GM12878 (cell line): Measurements from ENCODE around the gene RANBP3. TPM values are rescaled to one million over a fixed set of nuclear protein-coding genes. Genes with fewer than 3 reads are reported as not detected.

Source experiments
- ATAC-seq: fragments of 200-7000 bp; cut with Tn5 transposase; 3 replicates; pipeline ENCODE4 v1.9.1; 2020; ENCODE audit warnings: mild to moderate bottlenecking, moderate library complexity
- BruUV-seq: library from RNA; stranded (reverse); fragments of 400-500 nt; replicated peaks from 2 replicates; lab custom pipeline; 2021; lab: Mats Ljungman, UMichigan
- CTCF ChIA-PET: fragments of 300-600 bp; sonication (Branson Sonifier 250); formaldehyde crosslinking; extraction: SDS; loops from one replicate; lab custom pipeline; 2021; ENCODE audit warnings: inconsistent platforms; lab: Yijun Ruan, JAX
- POLR2A ChIA-PET: fragments of 350-600 bp; formaldehyde crosslinking; extraction: SDS; loops from one replicate; lab custom pipeline; 2021; ENCODE audit warnings: inconsistent platforms; lab: Charles Lee
- RAD21 ChIA-PET: fragments of 300-600 bp; sonication (Branson Sonifier 250); formaldehyde crosslinking; loops from one replicate; lab custom pipeline; 2023; ENCODE audit warnings: antibody characterized with exemption; ENCODE audit not compliant: unreplicated experiment; lab: Charles Lee
- SMC1A ChIA-PET: fragments of 300-600 bp; sonication (Branson Sonifier 250); formaldehyde crosslinking; loops from one replicate; lab custom pipeline; 2023; ENCODE audit not compliant: unreplicated experiment, uncharacterized antibody; lab: Charles Lee
- DNase-seq: peaks from one replicate; pipeline ENCODE4 v3.0.0-alpha.2; 2011; ENCODE audit warnings: low read depth, low spot score
- FAIRE-seq: peaks from 3 replicates; lab custom pipeline; 2011; peaks lifted over from hg19 to GRCh38; lab: Jason Lieb, UNC
- H2AFZ ChIP-seq: 2 replicates; pipeline ENCODE4 v1.6.0; 2011; ENCODE audit warnings: low read depth, low read length, control low read depth; ENCODE audit not compliant: control insufficient read depth
- H3K27ac ChIP-seq: 2 replicates; pipeline ENCODE4 v1.5.1; 2011; ENCODE audit warnings: control low read depth; ENCODE audit not compliant: control insufficient read depth, insufficient read depth
- H3K27me3 ChIP-seq, 2 experiments: replicated peaks in 1 of 2; 2 replicates each; pipeline versions ENCODE4 v1.6.0 to v1.6.1; 2011; ENCODE audit warnings: low read length in 1 of 2; ENCODE audit not compliant: control insufficient read depth in 2 of 2, insufficient read depth in 2 of 2
- H3K36me3 ChIP-seq, 2 experiments: 2 replicates each; pipeline ENCODE4 v1.5.1; 2011; ENCODE audit warnings: low read length in 1 of 2; ENCODE audit not compliant: control insufficient read depth in 2 of 2, insufficient read depth in 2 of 2
- H3K4me1 ChIP-seq: 2 replicates; pipeline ENCODE4 v1.6.1; 2011; ENCODE audit warnings: mild to moderate bottlenecking, low read length, moderate library complexity, mixed read lengths; ENCODE audit not compliant: control insufficient read depth, insufficient read depth
- H3K4me2 ChIP-seq: 2 replicates; pipeline ENCODE4 v1.6.0; 2011; ENCODE audit warnings: control low read depth; ENCODE audit not compliant: control insufficient read depth, insufficient read depth
- H3K4me3 ChIP-seq: fragments of 200-600 bp; sonication (generic); 2 replicates; pipeline ENCODE4 v1.5.1; 2016
- H3K79me2 ChIP-seq: 2 replicates; pipeline ENCODE4 v1.6.0; 2011; ENCODE audit warnings: low read length; ENCODE audit not compliant: control insufficient read depth, insufficient read depth
- H3K9ac ChIP-seq: 2 replicates; pipeline ENCODE4 v1.8.0; 2011; ENCODE audit warnings: low read length, control low read depth, mixed read lengths; ENCODE audit not compliant: control insufficient read depth, insufficient read depth
- H3K9me3 ChIP-seq: replicated peaks from 3 replicates; pipeline ENCODE4 v1.5.1; 2011; ENCODE audit warnings: mild to moderate bottlenecking, low read length; ENCODE audit not compliant: control insufficient read depth, insufficient read depth
- H4K20me1 ChIP-seq: 2 replicates; pipeline ENCODE4 v1.6.0; 2011; ENCODE audit not compliant: control insufficient read depth, insufficient read depth
- ESRRA ChIP-seq: IDR thresholded peaks from 2 replicates; pipeline ENCODE4 v1.6.1; 2012; ENCODE audit warnings: mild to moderate bottlenecking, low read length, improper control_type of control experiment
- NBN ChIP-seq: fragments of 450-650 bp; IDR thresholded peaks from 2 replicates; pipeline ENCODE4 v1.6.1; 2016
- NFYA ChIP-seq: IDR thresholded peaks from 2 replicates; pipeline ENCODE4 v1.6.1; 2011; ENCODE audit warnings: low read depth, mild to moderate bottlenecking, low read length, improper control_type of control experiment, borderline replicate concordance
- PAX5 ChIP-seq: IDR thresholded peaks from 2 replicates; pipeline ENCODE4 v1.6.1; 2011; ENCODE audit warnings: low read depth, low read length, borderline replicate concordance
- STAT1 ChIP-seq: fragments of 450-650 bp; conservative IDR thresholded peaks from 2 replicates; pipeline ENCODE4 v1.6.1; 2014; ENCODE audit warnings: antibody characterized with exemption, mild to moderate bottlenecking
- ZSCAN29 ChIP-seq: fragments of 450-650 bp; IDR thresholded peaks from 2 replicates; pipeline ENCODE4 v1.6.1; 2017; ENCODE audit warnings: mild to moderate bottlenecking, moderate library complexity
- WGBS: methylation state at CpG from one replicate; pipeline ENCODE4 v1.1.6; 2016; ENCODE audit warnings: low lambda C conversion rate; ENCODE audit not compliant: insufficient replicate concordance, insufficient coverage; ENCODE audit errors: missing lambda C conversion rate; 5-methylcytosine and 5-hydroxymethylcytosine counted together
- in situ Hi-C: fragments of 300-500 bp; cut with MboI; formaldehyde crosslinking; loops from 9 replicates; pipeline ENCODE4 v1.14.3; 2018; ENCODE audit warnings: mixed read lengths
- intact Hi-C: fragments of 100-400 bp; cut with micrococcal nuclease; formaldehyde crosslinking; loops from one replicate; pipeline ENCODE4 v1.14.2; 2022; ENCODE audit not compliant: unreplicated experiment
- polyA plus RNA-seq, 11 experiments: library from polyadenylated mRNA; depleted of rRNA in 4 of 11; unstranded in 6 of 11; stranded (reverse) in 5 of 11; fragments of >200 nt; fragmentation: Nextera tagmentation in 4 of 11; fragmentation: Illumina TruSeq in 1 of 11; extraction: Ambion mirVana in 4 of 11; extraction: Trizol in 1 of 11; gene quantifications; 1 replicate in 1 of 11; 2 replicates in 10 of 11; pipeline versions ENCODE4 v1.2.1 to v1.2.3, GENCODE V29; 2011 to 2016; ENCODE audit warnings: inconsistent platforms in 2 of 11, missing spikeins in 2 of 11, low read depth in 1 of 11
- total RNA-seq, 4 experiments: library from RNA; depleted of rRNA in 3 of 4; stranded (reverse); fragments of >200 nt in 3 of 4; fragmentation: Illumina TruSeq in 1 of 4; extraction: Trizol in 1 of 4; gene quantifications; 2 replicates each; pipeline versions ENCODE4 v1.2.1 to v1.2.3, GENCODE V29; 2013 to 2021
- TF ChIP-seq, protein P1 (sequence below): fragments of 450-650 bp; IDR thresholded peaks from 2 replicates; pipeline ENCODE4 v1.6.1; 2016; ENCODE audit warnings: mild to moderate bottlenecking, moderate library complexity, borderline replicate concordance
- TF ChIP-seq, protein P2 (sequence below): IDR thresholded peaks from 2 replicates; pipeline ENCODE4 v1.6.1; 2011; ENCODE audit warnings: mild to moderate bottlenecking, low read depth, low read length, moderate library complexity; ENCODE audit not compliant: insufficient replicate concordance
- TF ChIP-seq, protein P3 (sequence below): fragments of 450-650 bp; IDR thresholded peaks from 2 replicates; pipeline ENCODE4 v1.6.1; 2018; ENCODE audit warnings: borderline replicate concordance, mild to moderate bottlenecking; ENCODE audit not compliant: partially characterized antibody
- TF ChIP-seq, protein P4 (sequence below): fragments of 450-650 bp; IDR thresholded peaks from 2 replicates; pipeline ENCODE4 v1.6.1; 2018; ENCODE audit warnings: mild to moderate bottlenecking, low read depth, moderate library complexity; ENCODE audit not compliant: partially characterized antibody

Gene RANBP3
- total and polyA plus RNA-seq, 10 of the 15 experiments (the other 5 are each of a cell fraction or from before 2014, with no cell fraction given), result 1.1 to 81.6 (median 60.0) TPM

DNA sequence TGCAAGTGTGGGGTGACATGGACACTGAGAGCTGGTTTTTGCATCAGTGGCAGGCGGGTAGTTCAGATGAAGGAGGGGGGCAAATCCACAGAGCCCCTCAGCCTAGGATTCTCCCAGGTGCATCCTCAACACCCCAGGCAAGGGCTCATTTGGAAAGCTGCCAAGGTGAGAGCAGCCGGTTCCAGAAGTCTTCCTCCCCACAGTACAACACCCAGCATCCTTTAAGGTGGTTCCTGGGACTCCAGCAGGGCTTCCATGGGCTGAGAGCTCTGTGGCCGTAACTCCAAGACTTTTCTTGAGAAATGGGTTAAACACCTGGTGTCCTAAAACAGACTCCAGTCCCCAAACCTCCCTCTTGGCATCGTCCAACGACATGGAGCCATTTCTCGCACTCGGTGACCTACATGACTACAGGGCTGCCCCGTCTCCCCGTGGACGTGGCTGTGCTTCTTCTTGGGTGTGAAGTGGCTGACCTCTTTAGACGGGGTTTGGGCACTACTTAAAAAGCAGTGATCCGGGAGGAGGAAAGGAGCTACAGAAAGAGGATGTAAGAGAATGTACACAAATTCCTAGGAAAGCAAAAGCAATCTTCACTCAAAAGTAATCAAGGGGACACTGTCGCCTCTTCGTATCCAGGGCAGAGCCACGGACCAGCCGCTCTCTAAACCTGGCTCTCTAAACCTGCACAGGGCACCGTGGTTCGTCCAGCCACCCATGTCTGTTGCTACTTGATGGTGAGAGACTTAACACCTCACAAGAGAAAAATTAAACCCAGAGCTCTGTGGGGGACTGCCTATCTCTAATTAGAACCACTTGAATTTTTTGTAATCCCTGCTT lies 25.5 kb downstream of the RANBP3 start:
- Histone ChIP-seq H4K20me1 (no peaks in the 10 kb centered on the region; the same call in none of the 2 replicates), H3K4me2 (peak overlapping the region; percentile 47), H3K4me3 (no peak overlapping the region), H3K9ac (no peak overlapping the region), H3K36me3 (peaks cover 6 to 18% of the 10 kb centered on the region in 2 experiments; a peak in 3 of 4 replicates), H3K27me3 (no peaks in the 10 kb centered on the region), H3K27ac (peak overlapping the region; percentile 50), H3K4me1 (peaks cover 22% of the 10 kb centered on the region), H3K9me3 (no peaks in the 10 kb centered on the region), H3K79me2 (peaks cover 53% of the 10 kb centered on the region), H2AFZ (no peak overlapping the region)
- POLR2A ChIA-PET, result interaction anchor here (1.1 kb wide), 1 partner anchor 16 kb away, joined by 4 read pairs; no protein-coding TSS in a partner anchor
- in situ Hi-C loops, result no loop called here
- CTCF ChIA-PET, result interaction anchor here (0.8 to 4.0 kb wide), 7 partner anchors 15 to 173 kb away, joined by 3 to 16 read pairs (median 4); no protein-coding TSS in a partner anchor
- FAIRE-seq, result no peak
- BruUV-seq, result no TSS peak
- SMC1A ChIA-PET, result interaction anchor here (0.8 kb wide), 1 partner anchor 980 kb away, joined by 3 read pairs; no protein-coding TSS in a partner anchor
- TF ChIP-seq PAX5 (no peak), ESRRA (no peak), NBN (no peak), STAT1 (no peak), NFYA (no peak), ZSCAN29 (no peak)
- TF ChIP-seq, protein P1, sequence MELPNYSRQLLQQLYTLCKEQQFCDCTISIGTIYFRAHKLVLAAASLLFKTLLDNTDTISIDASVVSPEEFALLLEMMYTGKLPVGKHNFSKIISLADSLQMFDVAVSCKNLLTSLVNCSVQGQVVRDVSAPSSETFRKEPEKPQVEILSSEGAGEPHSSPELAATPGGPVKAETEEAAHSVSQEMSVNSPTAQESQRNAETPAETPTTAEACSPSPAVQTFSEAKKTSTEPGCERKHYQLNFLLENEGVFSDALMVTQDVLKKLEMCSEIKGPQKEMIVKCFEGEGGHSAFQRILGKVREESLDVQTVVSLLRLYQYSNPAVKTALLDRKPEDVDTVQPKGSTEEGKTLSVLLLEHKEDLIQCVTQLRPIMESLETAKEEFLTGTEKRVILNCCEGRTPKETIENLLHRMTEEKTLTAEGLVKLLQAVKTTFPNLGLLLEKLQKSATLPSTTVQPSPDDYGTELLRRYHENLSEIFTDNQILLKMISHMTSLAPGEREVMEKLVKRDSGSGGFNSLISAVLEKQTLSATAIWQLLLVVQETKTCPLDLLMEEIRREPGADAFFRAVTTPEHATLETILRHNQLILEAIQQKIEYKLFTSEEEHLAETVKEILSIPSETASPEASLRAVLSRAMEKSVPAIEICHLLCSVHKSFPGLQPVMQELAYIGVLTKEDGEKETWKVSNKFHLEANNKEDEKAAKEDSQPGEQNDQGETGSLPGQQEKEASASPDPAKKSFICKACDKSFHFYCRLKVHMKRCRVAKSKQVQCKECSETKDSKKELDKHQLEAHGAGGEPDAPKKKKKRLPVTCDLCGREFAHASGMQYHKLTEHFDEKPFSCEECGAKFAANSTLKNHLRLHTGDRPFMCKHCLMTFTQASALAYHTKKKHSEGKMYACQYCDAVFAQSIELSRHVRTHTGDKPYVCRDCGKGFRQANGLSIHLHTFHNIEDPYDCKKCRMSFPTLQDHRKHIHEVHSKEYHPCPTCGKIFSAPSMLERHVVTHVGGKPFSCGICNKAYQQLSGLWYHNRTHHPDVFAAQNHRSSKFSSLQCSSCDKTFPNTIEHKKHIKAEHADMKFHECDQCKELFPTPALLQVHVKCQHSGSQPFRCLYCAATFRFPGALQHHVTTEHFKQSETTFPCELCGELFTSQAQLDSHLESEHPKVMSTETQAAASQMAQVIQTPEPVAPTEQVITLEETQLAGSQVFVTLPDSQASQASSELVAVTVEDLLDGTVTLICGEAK, result no peak
- TF ChIP-seq, protein P2, sequence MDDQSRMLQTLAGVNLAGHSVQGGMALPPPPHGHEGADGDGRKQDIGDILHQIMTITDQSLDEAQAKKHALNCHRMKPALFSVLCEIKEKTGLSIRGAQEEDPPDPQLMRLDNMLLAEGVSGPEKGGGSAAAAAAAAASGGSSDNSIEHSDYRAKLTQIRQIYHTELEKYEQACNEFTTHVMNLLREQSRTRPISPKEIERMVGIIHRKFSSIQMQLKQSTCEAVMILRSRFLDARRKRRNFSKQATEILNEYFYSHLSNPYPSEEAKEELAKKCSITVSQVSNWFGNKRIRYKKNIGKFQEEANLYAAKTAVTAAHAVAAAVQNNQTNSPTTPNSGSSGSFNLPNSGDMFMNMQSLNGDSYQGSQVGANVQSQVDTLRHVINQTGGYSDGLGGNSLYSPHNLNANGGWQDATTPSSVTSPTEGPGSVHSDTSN, result no peak
- TF ChIP-seq, protein P3, sequence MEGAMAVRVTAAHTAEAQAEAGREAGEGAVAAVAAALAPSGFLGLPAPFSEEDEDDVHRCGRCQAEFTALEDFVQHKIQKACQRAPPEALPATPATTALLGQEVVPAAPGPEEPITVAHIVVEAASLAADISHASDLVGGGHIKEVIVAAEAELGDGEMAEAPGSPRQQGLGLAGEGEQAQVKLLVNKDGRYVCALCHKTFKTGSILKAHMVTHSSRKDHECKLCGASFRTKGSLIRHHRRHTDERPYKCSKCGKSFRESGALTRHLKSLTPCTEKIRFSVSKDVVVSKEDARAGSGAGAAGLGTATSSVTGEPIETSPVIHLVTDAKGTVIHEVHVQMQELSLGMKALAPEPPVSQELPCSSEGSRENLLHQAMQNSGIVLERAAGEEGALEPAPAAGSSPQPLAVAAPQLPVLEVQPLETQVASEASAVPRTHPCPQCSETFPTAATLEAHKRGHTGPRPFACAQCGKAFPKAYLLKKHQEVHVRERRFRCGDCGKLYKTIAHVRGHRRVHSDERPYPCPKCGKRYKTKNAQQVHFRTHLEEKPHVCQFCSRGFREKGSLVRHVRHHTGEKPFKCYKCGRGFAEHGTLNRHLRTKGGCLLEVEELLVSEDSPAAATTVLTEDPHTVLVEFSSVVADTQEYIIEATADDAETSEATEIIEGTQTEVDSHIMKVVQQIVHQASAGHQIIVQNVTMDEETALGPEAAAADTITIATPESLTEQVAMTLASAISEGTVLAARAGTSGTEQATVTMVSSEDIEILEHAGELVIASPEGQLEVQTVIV, result no peak
- TF ChIP-seq, protein P4, sequence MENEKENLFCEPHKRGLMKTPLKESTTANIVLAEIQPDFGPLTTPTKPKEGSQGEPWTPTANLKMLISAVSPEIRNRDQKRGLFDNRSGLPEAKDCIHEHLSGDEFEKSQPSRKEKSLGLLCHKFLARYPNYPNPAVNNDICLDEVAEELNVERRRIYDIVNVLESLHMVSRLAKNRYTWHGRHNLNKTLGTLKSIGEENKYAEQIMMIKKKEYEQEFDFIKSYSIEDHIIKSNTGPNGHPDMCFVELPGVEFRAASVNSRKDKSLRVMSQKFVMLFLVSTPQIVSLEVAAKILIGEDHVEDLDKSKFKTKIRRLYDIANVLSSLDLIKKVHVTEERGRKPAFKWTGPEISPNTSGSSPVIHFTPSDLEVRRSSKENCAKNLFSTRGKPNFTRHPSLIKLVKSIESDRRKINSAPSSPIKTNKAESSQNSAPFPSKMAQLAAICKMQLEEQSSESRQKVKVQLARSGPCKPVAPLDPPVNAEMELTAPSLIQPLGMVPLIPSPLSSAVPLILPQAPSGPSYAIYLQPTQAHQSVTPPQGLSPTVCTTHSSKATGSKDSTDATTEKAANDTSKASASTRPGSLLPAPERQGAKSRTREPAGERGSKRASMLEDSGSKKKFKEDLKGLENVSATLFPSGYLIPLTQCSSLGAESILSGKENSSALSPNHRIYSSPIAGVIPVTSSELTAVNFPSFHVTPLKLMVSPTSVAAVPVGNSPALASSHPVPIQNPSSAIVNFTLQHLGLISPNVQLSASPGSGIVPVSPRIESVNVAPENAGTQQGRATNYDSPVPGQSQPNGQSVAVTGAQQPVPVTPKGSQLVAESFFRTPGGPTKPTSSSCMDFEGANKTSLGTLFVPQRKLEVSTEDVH, result no peak
- RAD21 ChIA-PET, result no interaction called here
- ATAC-seq, result no peak
- DNase-seq, result no peak
- intact Hi-C loops, result no loop called here
- WGBS, result 93% methylated on average over 18 of the region's 18 CpGs
